Left renal pelvis (tissue), 4 donors: Measurements from ENCODE around the gene LMNB1. TPM values are rescaled to one million over a fixed set of nuclear protein-coding genes. Genes with fewer than 3 reads are reported as not detected.
"Not testable (repeated sequence)": the region's sequence is repeated elsewhere in the genome, so short reads cannot be mapped to it uniquely, and the experiment has no call there.

Experiments
- DNase-seq, 4 donors: peaks; one replicate each; pipeline ENCODE4 v3.0.0-alpha.2; 2013; ENCODE audit warnings: low read depth in 4 of 4, low spot score in 3 of 4
- polyA plus RNA-seq, 4 donors: library from polyadenylated mRNA; unstranded; fragments of 120-200 nt; gene quantifications; one replicate each; pipeline ENCODE4 v1.2.1, GENCODE V29; 2013; ENCODE audit not compliant: insufficient read length in 4 of 4

The LMNB1 gene
- polyA plus RNA-seq, 4 donors, result 76.3 to 138 (median 121) TPM

- no peak for DNase-seq
These were observed 41.8 kb downstream of the LMNB1 start for GRCh38 chr5:126818736-126819135.

- no peak for DNase-seq
These were observed 42.3 kb downstream of the LMNB1 start for GRCh38 chr5:126819253-126819652.

DNA sequence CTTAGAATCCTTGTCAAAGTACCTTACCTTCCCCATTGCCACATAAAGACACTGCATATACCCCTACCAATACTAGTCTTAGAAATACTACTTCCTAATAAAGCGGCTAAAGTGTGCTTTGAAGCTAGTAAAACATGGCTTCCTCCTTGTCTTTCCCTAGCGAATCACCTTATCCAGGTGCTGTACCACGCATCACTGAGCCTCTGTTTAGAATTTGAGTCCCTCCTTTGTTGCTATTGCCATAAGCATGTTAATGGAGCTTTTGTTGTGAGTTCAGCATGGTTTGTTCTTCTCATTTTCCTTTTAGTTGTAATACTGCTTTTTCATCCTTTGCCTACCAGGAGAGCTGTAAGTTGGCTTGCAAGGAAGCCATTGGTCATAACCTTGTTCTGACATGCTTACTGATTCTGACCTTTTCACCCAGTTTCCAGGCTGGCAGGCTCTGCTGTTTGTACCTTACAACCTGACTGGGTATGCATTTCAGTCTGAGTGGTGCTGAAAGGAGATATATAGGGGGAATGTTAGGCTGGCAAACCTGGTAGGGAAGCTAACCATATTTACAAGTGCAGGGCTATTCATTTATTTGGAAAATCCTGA lies 49.8 kb downstream of the LMNB1 start:
- no peak for DNase-seq

DNA sequence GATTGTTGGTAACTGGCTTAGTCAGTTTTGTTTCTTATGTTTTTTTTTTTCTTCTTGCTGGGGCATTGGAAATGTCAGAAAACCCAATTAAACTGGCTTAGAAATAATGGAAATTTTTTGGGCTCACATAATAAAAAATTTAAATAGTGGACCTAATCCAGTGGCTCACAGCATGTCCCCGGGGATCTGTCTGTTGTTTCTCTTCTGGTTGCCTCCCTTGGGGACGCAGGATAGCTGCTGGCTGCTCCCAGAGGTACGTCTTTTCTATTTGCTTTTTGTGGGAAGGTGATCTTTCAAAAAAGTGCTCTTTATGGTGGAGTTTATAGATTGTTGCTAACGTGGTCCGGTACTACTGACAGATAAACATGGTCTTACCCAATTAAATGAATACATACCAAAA lies 52.2 kb downstream of the LMNB1 start:
- DNase-seq, result no peak

- DNase-seq, result no peak
These were observed 53.1 kb downstream of the LMNB1 start for GRCh38 chr5:126830061-126830460.

DNA sequence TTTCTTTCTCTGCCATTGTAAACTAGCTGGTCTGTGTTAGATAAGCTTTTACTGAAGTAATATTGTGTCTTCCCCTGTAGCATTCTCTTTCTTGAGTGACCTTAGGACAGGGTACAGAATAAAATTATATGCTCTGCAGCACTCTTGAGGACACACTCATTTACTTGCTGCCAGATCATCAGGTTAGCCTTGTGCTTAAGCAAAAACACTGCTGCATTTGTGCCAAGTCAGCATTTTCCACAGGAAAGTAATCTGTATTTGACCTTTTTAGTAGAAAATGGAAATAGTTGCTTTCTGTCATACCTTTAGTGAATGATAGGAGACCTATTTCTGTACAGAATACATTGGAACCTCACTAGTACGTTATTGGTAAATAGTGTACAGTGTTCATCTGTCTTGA lies 54.2 kb downstream of the LMNB1 start:
- DNase-seq, result no peak

GRCh38 chr5:126836778-126837177 lies 59.8 kb downstream of the LMNB1 start:
- DNase-seq, result no peak

GRCh38 chr5:126837242-126837641 lies 60.3 kb downstream of the LMNB1 start:
- DNase-seq, result no peak

- DNase-seq, result no peak
These were observed 61.1 kb downstream of the LMNB1 start for GRCh38 chr5:126837906-126838539.

- not testable (repeated sequence) for DNase-seq
These were observed 62.5 kb downstream of the LMNB1 start for GRCh38 chr5:126839407-126839806.

GRCh38 chr5:126843375-126843774 lies 66.4 kb downstream of the LMNB1 start:
- DNase-seq, result not testable (repeated sequence)

DNA sequence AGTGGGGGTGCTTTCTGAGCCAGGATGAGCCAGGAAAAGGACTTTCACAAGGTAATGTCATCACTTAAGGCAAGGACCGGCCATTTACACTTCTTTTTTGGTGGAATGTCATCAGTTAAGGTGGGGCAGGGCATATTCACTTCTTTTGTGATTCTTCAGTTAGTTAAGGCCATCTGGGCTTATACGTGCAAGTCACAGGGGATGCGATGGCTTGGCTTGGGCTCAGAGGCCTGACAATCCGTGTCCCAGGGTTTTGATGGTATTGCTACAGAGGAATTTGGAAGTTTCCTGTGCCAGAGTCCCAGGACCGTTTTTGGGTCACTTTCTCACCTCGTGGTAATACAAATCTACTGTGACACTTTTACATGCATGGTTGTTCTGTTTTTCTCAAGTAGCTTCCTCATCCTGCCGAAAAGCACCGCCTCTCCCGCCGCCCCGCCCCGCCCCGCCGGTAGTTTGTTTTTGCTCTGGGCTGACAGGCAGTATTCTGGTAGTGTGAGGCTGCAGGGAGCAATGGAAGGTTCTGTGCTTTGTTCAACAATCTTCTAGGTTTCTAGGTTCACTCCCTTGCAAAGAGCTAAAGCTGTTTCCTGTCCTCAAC lies 68.6 kb downstream of the LMNB1 start:
- not testable (repeated sequence) for DNase-seq

DNA sequence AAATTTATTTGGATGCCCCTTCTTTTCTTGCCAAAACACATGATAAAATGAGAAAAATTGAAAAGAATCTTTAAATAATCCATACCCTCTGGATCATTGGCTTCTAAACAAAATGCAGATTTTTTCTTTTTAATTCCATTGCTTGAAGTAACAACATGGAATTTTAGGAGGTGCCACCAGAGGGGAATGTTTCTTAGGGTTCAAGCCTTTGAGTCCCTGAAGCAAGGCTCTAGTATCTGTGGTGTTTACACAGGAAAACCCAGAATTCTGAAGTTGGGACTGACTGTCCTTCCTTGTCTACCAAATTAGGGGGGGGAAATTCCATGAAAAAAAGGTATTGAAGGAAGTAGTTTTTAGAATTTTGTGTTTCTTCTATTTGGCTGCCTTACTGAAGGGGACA lies 69.4 kb downstream of the LMNB1 start:
- DNase-seq, result no peak

DNA sequence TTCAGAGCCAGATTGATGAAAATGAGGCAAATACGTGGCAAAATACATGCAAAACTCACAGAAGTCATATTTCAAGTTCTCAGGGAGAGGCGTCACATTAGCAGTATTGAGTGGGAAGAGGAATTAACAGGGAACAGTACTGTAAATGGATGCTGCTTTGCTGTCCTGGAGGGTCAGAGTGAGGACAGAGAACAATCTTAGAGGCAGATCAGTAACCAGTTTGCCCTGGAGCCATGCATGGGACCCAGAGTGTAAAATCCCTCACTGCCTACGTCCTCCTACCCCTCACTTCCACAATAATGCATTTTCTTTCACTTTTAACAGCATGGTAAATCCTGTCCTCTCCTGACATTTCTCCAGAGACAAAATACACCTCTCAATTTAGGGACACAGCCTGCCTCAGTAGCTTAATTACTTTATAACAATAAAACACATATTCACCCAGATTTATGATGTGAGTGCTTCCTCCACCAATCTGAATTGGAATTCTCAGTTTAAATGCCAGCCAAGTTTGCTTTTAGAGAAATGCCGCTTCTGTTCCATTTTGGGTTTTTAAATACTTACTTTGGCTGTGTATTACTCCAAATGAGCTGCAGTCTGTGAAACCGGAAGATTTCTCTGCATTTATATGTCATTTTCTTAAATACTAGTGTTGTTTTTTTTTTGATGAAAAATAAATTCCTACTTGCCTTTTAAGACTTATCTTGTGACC lies 70.0 kb downstream of the LMNB1 start:
- no peak for DNase-seq

GRCh38 chr5:126847456-126847820 lies 70.5 kb downstream of the LMNB1 start:
- no peak for DNase-seq

DNA sequence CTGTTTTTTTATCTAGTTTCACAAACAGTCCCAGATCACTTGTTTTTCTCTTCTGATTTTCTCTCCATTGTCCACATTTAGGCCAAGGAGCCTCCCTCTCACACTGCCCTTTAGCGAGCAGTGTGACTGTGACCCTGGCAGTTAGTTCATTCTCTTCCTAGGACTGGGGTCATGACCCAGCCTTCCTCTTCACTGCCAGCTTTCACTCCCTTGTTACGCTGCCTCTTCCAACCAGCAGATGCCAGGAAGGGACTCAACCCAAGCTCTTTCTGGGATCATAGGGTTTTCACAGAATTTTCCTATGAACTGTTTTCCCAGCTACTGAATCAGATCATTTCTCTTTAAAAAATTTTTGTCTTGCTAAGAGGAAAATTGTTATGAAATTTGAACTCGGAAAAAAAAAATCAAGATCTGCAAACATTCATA lies 70.9 kb downstream of the LMNB1 start:
- DNase-seq, result no peak

- DNase-seq, result no peak
These were observed 71.3 kb downstream of the LMNB1 start for GRCh38 chr5:126848253-126848652.

DNA sequence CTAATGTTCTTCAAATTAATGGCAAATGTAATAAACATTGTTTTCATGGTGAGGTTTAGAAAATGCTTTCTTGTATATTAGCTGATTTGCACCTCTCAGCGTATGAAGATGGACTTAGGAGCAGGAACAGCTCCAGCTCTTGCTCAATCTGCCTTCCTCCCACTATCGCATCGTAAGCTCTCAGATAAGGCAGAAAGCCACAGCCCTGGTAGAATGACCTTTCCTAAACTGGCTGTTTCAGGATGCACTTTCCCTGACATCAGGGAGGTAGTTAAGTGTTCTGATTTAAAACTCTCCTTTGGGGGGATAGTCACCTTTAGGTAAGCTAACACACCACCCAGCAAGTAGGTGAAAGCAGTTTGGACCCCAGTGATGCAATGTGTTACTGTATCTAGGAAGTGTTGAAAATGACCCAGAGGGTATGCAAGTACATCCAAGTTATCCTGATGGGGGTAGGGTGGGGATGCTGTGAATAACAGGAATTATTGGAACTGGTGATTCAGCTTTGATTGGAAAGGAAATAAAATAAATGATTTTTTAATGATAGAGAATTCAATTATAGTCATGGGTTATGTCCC lies 72.3 kb downstream of the LMNB1 start:
- DNase-seq, result no peak

DNA sequence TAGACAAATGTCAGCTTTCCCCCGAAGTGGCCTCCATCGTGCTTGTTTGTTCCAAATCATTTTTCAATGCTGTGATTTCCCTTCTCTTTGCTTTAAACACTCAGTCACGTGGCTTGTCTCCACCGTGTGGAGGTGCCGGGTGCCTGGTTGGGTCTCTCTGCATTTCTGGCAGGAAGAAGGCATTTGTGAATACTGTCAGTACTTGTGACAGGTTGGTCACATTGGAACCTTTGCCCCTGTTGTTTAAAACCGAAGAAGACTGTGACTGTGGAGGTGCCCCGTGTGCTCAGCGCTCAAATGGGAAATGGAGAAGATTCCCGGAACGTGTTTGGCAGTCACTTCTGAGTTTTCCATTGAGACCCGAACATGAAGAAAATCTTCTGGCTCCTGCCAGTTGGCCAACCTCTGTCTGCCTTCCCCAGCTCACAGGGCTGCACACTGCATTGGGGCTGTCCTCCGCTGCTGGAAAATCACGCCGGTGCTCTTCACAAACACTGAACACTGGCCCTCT lies 74.6 kb downstream of the LMNB1 start:
- no peak for DNase-seq

DNA sequence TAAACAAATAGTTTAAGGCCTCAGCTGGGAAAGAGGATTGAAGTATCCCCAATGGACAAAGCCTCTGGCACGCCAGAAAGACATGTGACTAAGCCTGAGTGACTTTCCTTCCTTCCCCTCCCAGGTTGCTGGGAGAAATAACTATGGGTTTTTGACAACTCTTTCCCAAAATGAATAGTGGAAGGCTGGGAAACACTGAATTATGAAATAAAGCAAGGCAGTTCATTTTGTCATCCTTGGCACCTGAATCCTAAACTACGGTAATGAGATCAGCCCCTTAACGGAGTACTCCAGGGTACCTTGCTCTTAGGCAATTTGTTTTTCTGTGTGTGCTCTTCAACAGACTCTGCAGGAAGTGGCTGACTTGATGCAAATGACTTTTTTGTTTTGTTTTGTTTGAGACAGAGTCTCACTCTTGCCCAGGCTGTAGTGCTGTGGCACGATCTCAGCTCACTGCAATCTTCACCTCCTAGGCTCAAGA lies 75.2 kb downstream of the LMNB1 start:
- DNase-seq, result no peak

DNA sequence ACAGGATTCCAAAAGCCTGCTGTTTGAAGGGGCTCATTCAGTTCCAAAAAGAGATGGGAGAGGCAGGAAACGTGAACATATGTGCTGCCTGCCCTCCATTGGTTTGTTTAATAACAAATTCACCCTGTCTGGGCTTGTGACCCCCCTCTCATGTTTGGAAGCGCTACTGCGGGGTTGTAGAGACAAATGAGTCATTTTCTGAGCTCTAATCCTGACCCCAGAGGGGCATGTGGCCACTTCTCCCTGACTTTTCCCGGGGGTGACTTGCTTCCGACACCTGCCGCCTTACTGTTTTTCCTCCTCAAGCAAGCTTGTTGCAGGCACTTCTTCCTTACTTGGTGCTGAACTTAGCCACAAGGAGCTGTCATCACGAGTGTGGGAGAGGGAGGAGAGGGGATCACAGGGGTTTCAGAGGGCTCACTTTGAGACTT lies 75.9 kb downstream of the LMNB1 start:
- DNase-seq, result no peak
